ENCODE results near the gene CES2.

Gene CES2

GRCh38 chr16:66936889-66937554 is 1.7 kb downstream of the CES2 start:
- Histone ChIP-seq H3K27ac (no peak overlapping the region), H3K4me1 (ENCODE audit: control insufficient read depth in 1 of 2, insufficient read depth in 1 of 2, low read depth in 1 of 2, low read length in 1 of 2) (peaks cover 20 to 23% of the 10 kb centered on the region in 2 experiments), H3K27me3 (no peaks in the 10 kb centered on the region), H3K4me3 (ENCODE audit: low read depth in 1 of 2, low read length in 1 of 2) (no peak overlapping the region), H3K36me3 (peaks cover 46% of the 10 kb centered on the region), H3K9me3 (no peaks in the 10 kb centered on the region)
- TF ChIP-seq, protein P1, sequence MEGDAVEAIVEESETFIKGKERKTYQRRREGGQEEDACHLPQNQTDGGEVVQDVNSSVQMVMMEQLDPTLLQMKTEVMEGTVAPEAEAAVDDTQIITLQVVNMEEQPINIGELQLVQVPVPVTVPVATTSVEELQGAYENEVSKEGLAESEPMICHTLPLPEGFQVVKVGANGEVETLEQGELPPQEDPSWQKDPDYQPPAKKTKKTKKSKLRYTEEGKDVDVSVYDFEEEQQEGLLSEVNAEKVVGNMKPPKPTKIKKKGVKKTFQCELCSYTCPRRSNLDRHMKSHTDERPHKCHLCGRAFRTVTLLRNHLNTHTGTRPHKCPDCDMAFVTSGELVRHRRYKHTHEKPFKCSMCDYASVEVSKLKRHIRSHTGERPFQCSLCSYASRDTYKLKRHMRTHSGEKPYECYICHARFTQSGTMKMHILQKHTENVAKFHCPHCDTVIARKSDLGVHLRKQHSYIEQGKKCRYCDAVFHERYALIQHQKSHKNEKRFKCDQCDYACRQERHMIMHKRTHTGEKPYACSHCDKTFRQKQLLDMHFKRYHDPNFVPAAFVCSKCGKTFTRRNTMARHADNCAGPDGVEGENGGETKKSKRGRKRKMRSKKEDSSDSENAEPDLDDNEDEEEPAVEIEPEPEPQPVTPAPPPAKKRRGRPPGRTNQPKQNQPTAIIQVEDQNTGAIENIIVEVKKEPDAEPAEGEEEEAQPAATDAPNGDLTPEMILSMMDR (IDR thresholded peaks at IDR 0.05) = no peak

- Histone ChIP-seq H3K27ac (no peak overlapping the region), H3K4me3 (ENCODE audit: low read depth in 1 of 2, low read length in 1 of 2) (no peak overlapping the region), H3K9me3 (no peaks in the 10 kb centered on the region), H3K36me3 (peaks cover 48% of the 10 kb centered on the region), H3K4me1 (ENCODE audit: control insufficient read depth in 1 of 2, insufficient read depth in 1 of 2, low read depth in 1 of 2, low read length in 1 of 2) (peaks cover 20 to 23% of the 10 kb centered on the region in 2 experiments), H3K27me3 (no peaks in the 10 kb centered on the region)
- TF ChIP-seq, protein P1 (IDR thresholded peaks at IDR 0.05) = no peak
Observed at GRCh38 chr16:66937725-66938337, 2.5 kb downstream of the CES2 start.

GRCh38 chr16:66939366-66939765 is 4.0 kb downstream of the CES2 start:
- no peaks in the 10 kb centered on the region for H3K9me3 ChIP-seq
- peaks cover 61% of the 10 kb centered on the region for H3K36me3 ChIP-seq
- H3K27me3 ChIP-seq = no peaks in the 10 kb centered on the region
- TF ChIP-seq, protein P1 (IDR thresholded peaks at IDR 0.05) = no peak
- H3K4me3 ChIP-seq (ENCODE audit: low read depth in 1 of 2, low read length in 1 of 2) = no peak overlapping the region
- H3K27ac ChIP-seq = no peak overlapping the region
- H3K4me1 ChIP-seq (ENCODE audit: control insufficient read depth in 1 of 2, insufficient read depth in 1 of 2, low read depth in 1 of 2, low read length in 1 of 2) = peaks cover 12 to 13% of the 10 kb centered on the region in 2 experiments

DNA sequence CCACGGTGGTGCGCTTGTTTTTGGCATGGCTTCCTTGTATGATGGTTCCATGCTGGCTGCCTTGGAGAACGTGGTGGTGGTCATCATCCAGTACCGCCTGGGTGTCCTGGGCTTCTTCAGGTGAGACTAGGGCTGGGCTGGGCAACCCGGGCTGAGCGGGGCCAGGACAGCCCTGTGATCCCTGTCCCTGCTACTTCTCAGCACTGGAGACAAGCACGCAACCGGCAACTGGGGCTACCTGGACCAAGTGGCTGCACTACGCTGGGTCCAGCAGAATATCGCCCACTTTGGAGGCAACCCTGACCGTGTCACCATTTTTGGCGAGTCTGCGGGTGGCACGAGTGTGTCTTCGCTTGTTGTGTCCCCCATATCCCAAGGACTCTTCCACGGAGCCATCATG is 4.9 kb downstream of the CES2 start:
- H3K27me3 ChIP-seq = no peaks in the 10 kb centered on the region
- H3K4me1 ChIP-seq (ENCODE audit: control insufficient read depth in 1 of 2, insufficient read depth in 1 of 2, low read depth in 1 of 2, low read length in 1 of 2) = peaks cover 8 to 10% of the 10 kb centered on the region in 2 experiments
- H3K36me3 ChIP-seq = peaks cover 61% of the 10 kb centered on the region
- TF ChIP-seq, protein P1 (IDR thresholded peaks at IDR 0.05) = no peak
- H3K4me3 ChIP-seq (ENCODE audit: low read depth in 1 of 2, low read length in 1 of 2) = no peak overlapping the region
- H3K27ac ChIP-seq = no peak overlapping the region
- no peaks in the 10 kb centered on the region for H3K9me3 ChIP-seq

DNA sequence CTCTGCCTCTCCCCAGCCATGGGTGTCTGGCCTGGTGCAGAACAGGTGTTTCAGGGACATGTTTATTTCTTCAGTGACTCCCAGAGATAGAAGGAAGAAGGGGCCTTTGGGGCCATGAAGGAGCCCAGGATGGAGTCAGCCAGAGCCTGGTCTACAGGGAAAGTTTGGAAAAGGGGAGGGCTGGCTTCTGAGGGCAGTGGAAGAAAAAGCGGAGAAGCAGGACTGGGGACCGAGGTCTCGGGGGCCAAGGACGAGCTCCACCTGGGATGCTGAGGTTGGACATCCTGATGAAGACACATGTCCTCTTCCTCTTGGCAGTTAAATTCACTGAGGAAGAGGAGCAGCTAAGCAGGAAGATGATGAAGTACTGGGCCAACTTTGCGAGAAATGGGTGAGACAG is 7.7 kb downstream of the CES2 start:
- TF ChIP-seq, protein P1 (IDR thresholded peaks at IDR 0.05) = no peak
- H3K4me3 ChIP-seq (ENCODE audit: low read depth in 1 of 2, low read length in 1 of 2) = no peak overlapping the region
- no peak overlapping the region for H3K27ac ChIP-seq
- peaks cover 61% of the 10 kb centered on the region for H3K36me3 ChIP-seq
- H3K4me1 ChIP-seq (ENCODE audit: control insufficient read depth in 1 of 2, insufficient read depth in 1 of 2, low read depth in 1 of 2, low read length in 1 of 2) = peaks cover 10 to 11% of the 10 kb centered on the region in 2 experiments
- no peaks in the 10 kb centered on the region for H3K9me3 ChIP-seq
- H3K27me3 ChIP-seq = peaks cover 16% of the 10 kb centered on the region
